Measurements from ENCODE around the gene SARM1.
A peak's percentile ranks its signal among the peaks of the same experiment; 100 is the strongest.

The SARM1 gene

DNA sequence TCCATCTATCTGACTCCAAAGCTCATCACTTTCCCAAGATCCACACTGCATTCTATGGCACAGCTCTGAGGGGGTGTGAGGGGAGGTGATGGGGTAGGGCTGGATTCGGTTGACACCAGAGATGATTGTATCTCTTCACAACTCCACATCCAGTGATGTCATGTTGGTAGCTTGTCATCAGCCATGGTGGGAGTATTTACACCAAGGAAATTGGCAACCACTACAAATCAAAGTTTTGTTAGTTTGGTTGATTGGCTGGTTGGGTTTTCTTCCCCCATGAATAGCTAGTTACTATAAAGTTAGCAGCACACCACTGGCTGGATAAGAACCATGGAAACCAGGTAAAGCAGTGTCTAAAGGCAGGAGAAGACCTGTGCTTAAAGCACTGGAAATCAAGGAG lies 19.5 kb downstream of the SARM1 start:
- TF ChIP-seq, protein P1, sequence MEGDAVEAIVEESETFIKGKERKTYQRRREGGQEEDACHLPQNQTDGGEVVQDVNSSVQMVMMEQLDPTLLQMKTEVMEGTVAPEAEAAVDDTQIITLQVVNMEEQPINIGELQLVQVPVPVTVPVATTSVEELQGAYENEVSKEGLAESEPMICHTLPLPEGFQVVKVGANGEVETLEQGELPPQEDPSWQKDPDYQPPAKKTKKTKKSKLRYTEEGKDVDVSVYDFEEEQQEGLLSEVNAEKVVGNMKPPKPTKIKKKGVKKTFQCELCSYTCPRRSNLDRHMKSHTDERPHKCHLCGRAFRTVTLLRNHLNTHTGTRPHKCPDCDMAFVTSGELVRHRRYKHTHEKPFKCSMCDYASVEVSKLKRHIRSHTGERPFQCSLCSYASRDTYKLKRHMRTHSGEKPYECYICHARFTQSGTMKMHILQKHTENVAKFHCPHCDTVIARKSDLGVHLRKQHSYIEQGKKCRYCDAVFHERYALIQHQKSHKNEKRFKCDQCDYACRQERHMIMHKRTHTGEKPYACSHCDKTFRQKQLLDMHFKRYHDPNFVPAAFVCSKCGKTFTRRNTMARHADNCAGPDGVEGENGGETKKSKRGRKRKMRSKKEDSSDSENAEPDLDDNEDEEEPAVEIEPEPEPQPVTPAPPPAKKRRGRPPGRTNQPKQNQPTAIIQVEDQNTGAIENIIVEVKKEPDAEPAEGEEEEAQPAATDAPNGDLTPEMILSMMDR (IDR thresholded peaks at IDR 0.05; ENCODE audit: poor library complexity, severe bottlenecking): no peak
- H3K27ac ChIP-seq (ENCODE audit: poor library complexity, severe bottlenecking): no peak overlapping the region
- no peak for ATAC-seq (ENCODE audit: low read depth)
- H3K27me3 ChIP-seq (ENCODE audit: insufficient read depth, poor library complexity, severe bottlenecking): no peaks in the 10 kb centered on the region
- no peaks in the 10 kb centered on the region for H3K9me3 ChIP-seq (ENCODE audit: severe bottlenecking)
- no peak overlapping the region for H3K4me3 ChIP-seq (ENCODE audit: severe bottlenecking)
- H3K4me1 ChIP-seq (ENCODE audit: insufficient read depth, poor library complexity, severe bottlenecking): peaks cover 5% of the 10 kb centered on the region
- DNase-seq (ENCODE audit: low spot score): no peak
- 0 out of 2 replicates have a peak, but pooled peaks cover 6% of the 10 kb centered on the region for H3K36me3 ChIP-seq (ENCODE audit: low read depth)

DNA sequence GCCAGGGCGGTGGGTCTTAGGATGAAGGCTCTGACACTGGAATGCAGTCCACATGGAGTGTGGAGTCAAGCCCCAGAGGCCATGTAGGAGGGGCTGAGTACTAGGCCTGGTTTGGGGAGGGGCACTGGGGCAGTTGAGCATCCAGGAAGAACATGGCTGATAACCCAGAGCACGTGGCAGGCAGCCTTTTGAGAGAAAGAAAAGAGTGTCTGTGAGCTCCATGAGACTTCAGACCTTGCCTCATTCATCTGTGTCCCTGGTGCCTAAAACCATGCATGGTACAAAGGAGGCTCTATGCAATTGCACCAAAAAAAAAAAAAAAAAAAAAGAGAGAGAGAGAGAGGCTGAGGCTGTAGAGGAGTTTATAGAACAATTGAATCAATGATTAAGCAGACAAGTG lies 19.9 kb downstream of the SARM1 start:
- no peaks in the 10 kb centered on the region for H3K27me3 ChIP-seq (ENCODE audit: insufficient read depth, poor library complexity, severe bottlenecking)
- peaks cover 5% of the 10 kb centered on the region for H3K4me1 ChIP-seq (ENCODE audit: insufficient read depth, poor library complexity, severe bottlenecking)
- TF ChIP-seq, protein P1 (IDR thresholded peaks at IDR 0.05; ENCODE audit: poor library complexity, severe bottlenecking): no peak
- H3K27ac ChIP-seq (ENCODE audit: poor library complexity, severe bottlenecking): no peak overlapping the region
- DNase-seq (ENCODE audit: low spot score) (peak; percentile 19), ATAC-seq (ENCODE audit: low read depth) (no peak)
- 0 out of 2 replicates have a peak, but pooled peaks cover 6% of the 10 kb centered on the region for H3K36me3 ChIP-seq (ENCODE audit: low read depth)
- H3K4me3 ChIP-seq (ENCODE audit: severe bottlenecking): no peak overlapping the region
- H3K9me3 ChIP-seq (ENCODE audit: severe bottlenecking): no peaks in the 10 kb centered on the region

DNA sequence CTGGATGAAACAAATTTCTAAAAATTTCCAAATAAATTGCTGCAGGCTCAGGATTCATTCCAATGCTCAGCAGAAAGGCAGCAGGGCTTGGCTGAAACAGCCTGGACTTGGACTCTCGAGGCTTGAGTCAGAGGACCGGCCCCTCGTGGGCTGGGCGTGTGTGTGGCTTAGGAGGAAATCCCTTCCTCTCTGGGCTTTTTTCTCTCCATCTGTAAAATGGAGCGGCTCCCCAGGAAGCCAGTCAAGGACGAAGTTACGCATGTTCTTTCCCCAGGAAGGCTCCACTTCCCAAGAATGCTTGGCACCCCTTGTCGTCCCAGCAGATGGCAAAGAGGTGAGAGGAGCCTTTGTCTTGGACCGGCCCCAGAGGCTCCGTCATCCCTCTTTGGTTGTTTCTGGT lies 21.0 kb downstream of the SARM1 start:
- H3K27ac ChIP-seq (ENCODE audit: poor library complexity, severe bottlenecking): no peak overlapping the region
- no peak overlapping the region for H3K4me3 ChIP-seq (ENCODE audit: severe bottlenecking)
- H3K4me1 ChIP-seq (ENCODE audit: insufficient read depth, poor library complexity, severe bottlenecking): peaks cover 5% of the 10 kb centered on the region
- DNase-seq (ENCODE audit: low spot score) (no peak), ATAC-seq (ENCODE audit: low read depth) (no peak)
- H3K36me3 ChIP-seq (ENCODE audit: low read depth): 0 out of 2 replicates have a peak, but pooled peaks cover 6% of the 10 kb centered on the region
- TF ChIP-seq, protein P1 (IDR thresholded peaks at IDR 0.05; ENCODE audit: poor library complexity, severe bottlenecking): no peak
- no peaks in the 10 kb centered on the region for H3K9me3 ChIP-seq (ENCODE audit: severe bottlenecking)
- H3K27me3 ChIP-seq (ENCODE audit: insufficient read depth, poor library complexity, severe bottlenecking): no peaks in the 10 kb centered on the region

DNA sequence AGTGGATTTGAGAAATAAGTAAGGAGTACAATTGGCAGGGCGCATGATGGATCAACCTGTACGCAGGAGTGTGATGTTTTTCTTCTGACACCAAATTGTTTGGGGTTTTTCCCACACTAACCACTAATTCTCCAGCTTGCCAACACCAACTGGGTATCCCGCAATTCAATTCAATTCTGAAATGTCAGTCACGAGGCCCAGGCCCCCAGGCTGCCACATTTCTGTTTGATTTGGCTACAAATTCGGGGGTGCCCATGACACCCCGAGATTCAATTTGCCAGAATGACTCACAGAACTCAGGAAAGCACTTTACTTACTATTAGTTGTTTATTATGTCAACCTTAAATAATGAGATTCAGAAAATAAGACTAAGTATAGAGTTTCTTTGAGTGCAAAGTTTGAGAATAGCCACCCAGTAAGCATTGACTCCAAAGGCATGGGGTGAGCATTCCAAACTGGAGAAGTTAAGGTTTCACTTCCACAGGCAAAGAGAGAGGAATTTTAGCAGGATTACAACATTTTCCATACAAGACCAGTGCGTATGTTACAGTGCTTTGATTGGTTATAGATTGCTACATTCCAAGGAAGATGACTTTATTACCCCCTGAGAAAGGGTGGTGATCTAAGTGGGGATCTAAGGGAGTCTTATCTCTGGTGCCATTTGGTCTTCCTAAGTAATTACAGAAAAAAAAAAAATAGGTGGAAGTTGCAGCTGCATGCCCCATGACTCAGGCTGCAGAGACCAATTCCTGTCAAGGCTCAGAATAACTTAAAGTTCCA lies 23.0 kb downstream of the SARM1 start:
- Histone ChIP-seq H3K36me3 (ENCODE audit: low read depth) (peaks cover 17% of the 10 kb centered on the region; the same call in 1 of the 2 replicates), H3K4me1 (ENCODE audit: insufficient read depth, poor library complexity, severe bottlenecking) (peaks cover 5% of the 10 kb centered on the region), H3K4me3 (ENCODE audit: severe bottlenecking) (no peak overlapping the region), H3K27ac (ENCODE audit: poor library complexity, severe bottlenecking) (peak overlapping the region; percentile 9), H3K27me3 (ENCODE audit: insufficient read depth, poor library complexity, severe bottlenecking) (no peaks in the 10 kb centered on the region), H3K9me3 (ENCODE audit: severe bottlenecking) (no peaks in the 10 kb centered on the region)
- DNase-seq (ENCODE audit: low spot score) (no peak), ATAC-seq (ENCODE audit: low read depth) (peak; percentile 7; the same call in 1 of the 3 replicates)
- TF ChIP-seq, protein P1 (IDR thresholded peaks at IDR 0.05; ENCODE audit: poor library complexity, severe bottlenecking): no peak

DNA sequence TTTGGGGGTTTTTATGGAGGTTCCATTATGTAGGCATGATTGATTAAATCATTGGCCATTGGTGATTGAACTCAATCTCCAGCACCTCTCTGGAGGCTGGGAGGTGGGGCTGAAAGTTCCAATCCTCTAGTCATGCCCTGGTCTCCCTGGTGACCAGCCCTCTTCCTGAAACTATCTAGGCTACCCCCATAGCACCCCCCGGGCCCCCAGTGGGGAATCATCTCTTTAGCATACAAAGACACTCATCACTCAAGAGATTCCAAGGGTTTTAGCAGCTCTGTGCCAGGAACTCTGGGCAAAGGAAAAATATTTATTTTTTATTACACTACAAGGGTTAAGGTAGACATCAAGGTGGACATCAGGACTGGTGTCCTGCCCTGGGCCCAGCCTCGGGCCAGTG lies 23.9 kb downstream of the SARM1 start:
- peak overlapping the region; percentile 9 for H3K27ac ChIP-seq (ENCODE audit: poor library complexity, severe bottlenecking)
- H3K4me3 ChIP-seq (ENCODE audit: severe bottlenecking): no peak overlapping the region
- TF ChIP-seq, protein P1 (IDR thresholded peaks at IDR 0.05; ENCODE audit: poor library complexity, severe bottlenecking): no peak
- no peak for ATAC-seq (ENCODE audit: low read depth)
- DNase-seq (ENCODE audit: low spot score): no peak
- peaks cover 17% of the 10 kb centered on the region for H3K36me3 ChIP-seq (ENCODE audit: low read depth)
- H3K9me3 ChIP-seq (ENCODE audit: severe bottlenecking): no peaks in the 10 kb centered on the region
- H3K27me3 ChIP-seq (ENCODE audit: insufficient read depth, poor library complexity, severe bottlenecking): no peaks in the 10 kb centered on the region
- peaks cover 5% of the 10 kb centered on the region for H3K4me1 ChIP-seq (ENCODE audit: insufficient read depth, poor library complexity, severe bottlenecking)

Measured in RWPE2 (cell line).